RWPE1 (cell line): Measurements from ENCODE around the gene RAB43.

Experiments used
- CTCF ChIA-PET: fragments of 350-600 bp; sonication (Branson Sonifier 250); formaldehyde crosslinking; extraction: SDS; loops from one replicate; lab custom pipeline; 2021; lab: Yijun Ruan, JAX
- POLR2A ChIA-PET: fragments of 400-600 bp; formaldehyde crosslinking; extraction: SDS; loops from one replicate; lab custom pipeline; 2020; ENCODE audit warnings: antibody characterized with exemption; ENCODE audit not compliant: low non-redundant PET; lab: Yijun Ruan, JAX
- DNase-seq: peaks from one replicate; pipeline ENCODE4 v3.0.0; 2012; ENCODE audit warnings: low spot score
- H3K27ac ChIP-seq: fragments of 450-650 bp; 2 replicates; pipeline ENCODE4 v1.5.1; 2017
- TF ChIP-seq, protein P1 (sequence below): fragments of 450-650 bp; conservative IDR thresholded peaks from 2 replicates; pipeline ENCODE4 v1.5.1; 2017; ENCODE audit warnings: low read depth, mild to moderate bottlenecking

Gene RAB43

GRCh38 chr3:129057249-129057648 lies 64.4 kb downstream of the RAB43 start:
- no peak for DNase-seq
- no peak overlapping the region for H3K27ac ChIP-seq
- ChIA-PET CTCF (no interaction called here), POLR2A (no interaction called here)
- TF ChIP-seq, protein P1, sequence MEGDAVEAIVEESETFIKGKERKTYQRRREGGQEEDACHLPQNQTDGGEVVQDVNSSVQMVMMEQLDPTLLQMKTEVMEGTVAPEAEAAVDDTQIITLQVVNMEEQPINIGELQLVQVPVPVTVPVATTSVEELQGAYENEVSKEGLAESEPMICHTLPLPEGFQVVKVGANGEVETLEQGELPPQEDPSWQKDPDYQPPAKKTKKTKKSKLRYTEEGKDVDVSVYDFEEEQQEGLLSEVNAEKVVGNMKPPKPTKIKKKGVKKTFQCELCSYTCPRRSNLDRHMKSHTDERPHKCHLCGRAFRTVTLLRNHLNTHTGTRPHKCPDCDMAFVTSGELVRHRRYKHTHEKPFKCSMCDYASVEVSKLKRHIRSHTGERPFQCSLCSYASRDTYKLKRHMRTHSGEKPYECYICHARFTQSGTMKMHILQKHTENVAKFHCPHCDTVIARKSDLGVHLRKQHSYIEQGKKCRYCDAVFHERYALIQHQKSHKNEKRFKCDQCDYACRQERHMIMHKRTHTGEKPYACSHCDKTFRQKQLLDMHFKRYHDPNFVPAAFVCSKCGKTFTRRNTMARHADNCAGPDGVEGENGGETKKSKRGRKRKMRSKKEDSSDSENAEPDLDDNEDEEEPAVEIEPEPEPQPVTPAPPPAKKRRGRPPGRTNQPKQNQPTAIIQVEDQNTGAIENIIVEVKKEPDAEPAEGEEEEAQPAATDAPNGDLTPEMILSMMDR: no peak

GRCh38 chr3:129056451-129057173 lies 65.0 kb downstream of the RAB43 start:
- ChIA-PET CTCF (no interaction called here), POLR2A (no interaction called here)
- TF ChIP-seq, protein P1: no peak
- no peak overlapping the region for H3K27ac ChIP-seq
- DNase-seq: no peak

DNA sequence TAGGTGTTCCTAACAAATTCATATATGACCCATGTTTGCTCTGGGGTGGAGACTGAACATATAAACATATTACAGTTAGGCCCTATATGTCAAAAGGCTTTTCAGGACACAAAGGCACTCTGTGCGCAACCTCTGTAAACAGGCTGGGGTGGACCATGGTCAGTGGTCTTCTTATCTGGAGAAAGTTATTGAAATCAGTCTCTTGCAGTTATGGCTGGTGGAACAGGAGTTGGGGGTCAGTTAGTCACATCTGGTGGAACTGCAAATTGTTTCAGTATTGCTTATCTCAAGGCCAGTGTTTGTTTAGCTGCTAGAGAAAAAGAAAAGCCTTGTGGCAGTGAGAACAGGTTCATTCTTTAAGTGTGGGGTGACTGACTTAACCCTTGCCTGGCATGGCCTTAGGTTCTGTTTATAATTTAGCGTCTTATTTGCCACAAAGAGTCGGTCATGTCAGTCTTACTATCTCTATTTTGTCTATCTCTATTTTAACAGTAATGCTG lies 66.9 kb downstream of the RAB43 start:
- no peak for DNase-seq
- POLR2A ChIA-PET: no interaction called here
- H3K27ac ChIP-seq: no peak overlapping the region
- TF ChIP-seq, protein P1: no peak
- CTCF ChIA-PET: interaction anchor here (0.6 to 1.5 kb wide), 3 partner anchors 18 to 385 kb away, joined by 3 to 4 read pairs (median 3); no protein-coding TSS in a partner anchor

DNA sequence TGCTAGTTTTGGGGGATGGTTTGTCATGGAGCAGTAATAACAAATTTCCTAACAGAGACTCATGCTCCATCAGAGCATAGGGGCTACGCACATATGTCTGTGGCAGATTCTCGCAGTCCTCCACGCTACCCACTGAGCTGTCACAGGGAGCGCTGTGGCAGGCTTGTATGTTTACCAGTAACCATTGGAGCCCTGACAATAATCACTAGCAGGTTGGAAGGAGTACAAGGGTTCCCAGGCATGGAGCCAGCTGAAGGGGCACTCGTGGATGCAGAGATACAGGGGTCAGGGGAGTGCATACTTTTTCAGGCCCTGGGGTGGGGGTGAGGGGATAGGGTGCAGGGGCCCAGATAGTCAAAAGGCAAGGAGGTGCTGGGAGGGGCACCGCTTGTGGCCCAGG lies 68.9 kb downstream of the RAB43 start:
- DNase-seq: no peak
- POLR2A ChIA-PET: no interaction called here
- no peak overlapping the region for H3K27ac ChIP-seq
- TF ChIP-seq, protein P1: no peak
- CTCF ChIA-PET: interaction anchor here (1.0 to 1.7 kb wide), 11 partner anchors 9 to 159 kb away, joined by 3 to 8 read pairs (median 4); no protein-coding TSS in a partner anchor

DNA sequence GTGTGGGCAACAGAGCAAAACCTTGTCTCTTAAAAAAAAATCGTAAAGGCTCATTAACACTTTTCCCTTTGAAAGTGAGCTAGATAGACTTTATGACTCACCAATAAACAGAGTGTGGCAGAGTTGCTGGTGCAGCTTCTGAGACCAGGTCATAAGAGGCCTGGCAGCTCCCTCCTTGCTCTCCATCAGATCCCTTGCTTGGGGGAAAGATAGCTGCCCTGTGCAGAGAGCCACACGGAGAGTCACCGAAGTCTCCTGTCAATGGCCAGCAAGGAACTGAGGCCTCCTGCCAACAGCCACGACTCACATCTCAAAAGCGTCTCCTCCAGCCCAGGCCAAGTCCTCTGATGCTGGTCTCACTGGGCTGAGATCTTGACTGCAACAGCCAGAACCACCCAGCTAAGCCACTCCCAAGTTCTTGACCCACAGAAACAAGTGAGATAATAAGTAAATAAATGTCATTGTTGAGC lies 69.7 kb downstream of the RAB43 start:
- no peak for DNase-seq
- ChIA-PET CTCF (interaction anchor here (0.5 to 1.5 kb wide), 2 partner anchors 25 to 82 kb away, joined by 3 to 7 read pairs; no protein-coding TSS in a partner anchor), POLR2A (no interaction called here)
- no peak overlapping the region for H3K27ac ChIP-seq
- TF ChIP-seq, protein P1: no peak

DNA sequence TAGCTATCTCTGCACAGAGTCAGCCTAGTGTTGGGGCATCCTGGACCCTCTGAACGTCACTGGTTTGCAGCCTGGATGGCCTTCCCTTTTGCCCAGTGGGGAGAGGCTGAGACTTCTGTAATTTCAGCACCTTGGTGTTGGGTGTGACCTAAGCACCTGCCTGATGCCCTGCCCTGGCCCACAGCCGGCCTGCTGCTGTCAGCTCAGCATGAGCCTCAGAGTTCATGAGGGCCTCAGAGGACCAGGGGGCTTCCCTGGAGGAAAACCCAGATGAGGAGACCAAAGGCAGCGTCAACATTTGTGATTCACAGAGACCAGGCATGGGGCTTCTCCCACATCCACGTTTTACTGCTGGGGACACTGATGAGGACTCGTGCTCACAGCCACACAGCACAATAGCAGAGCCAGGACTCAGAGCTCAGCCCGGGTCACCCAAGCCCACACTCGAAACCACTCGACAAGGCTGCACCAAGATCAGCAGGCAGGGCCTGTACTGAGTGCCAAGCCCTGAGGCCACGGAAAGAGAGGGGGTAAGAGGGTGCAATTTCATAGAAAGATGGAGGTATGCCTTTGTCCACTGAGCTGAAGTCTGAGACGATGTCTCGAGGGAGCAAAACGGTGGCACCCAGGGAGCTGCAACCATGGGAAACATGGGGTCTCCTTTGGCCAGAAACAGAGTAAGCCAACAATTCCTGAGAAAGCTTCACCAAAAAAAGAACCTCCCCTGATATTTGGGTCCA lies 70.9 kb downstream of the RAB43 start:
- no peak overlapping the region for H3K27ac ChIP-seq
- TF ChIP-seq, protein P1: no peak
- ChIA-PET CTCF (no interaction called here), POLR2A (no interaction called here)
- no peak for DNase-seq
